ENCODE data around the gene SLC9A6. TPM values are rescaled to one million over a fixed set of nuclear protein-coding genes. Genes with fewer than 3 reads are reported as not detected.

SLC9A6 gene
- total and polyA plus RNA-seq, 2 of the 13 experiments (the other 11 are each of a cell fraction or from before 2014, with no cell fraction given) = 3.9 to 8.0 TPM

DNA sequence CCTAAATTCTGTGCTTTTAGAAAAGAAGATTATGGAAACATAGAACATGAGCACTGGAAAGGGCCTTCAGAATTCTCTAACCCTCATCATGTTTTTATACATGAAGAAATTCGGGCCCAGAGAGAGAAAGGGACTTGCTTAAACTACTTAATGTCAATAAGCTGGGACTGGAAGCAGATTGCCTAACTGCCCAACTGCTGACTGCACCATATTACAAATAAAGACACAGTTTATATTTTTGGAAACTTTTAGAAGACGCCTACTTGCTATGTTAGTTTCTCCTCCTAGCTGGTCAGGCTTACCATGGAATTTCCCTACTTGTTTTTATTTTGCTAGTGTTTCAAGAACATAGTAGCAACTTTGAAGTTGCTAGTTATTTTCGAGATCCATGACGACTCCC lies 47.1 kb downstream of the SLC9A6 start:
- no peak overlapping the region for H3K9ac ChIP-seq (ENCODE audit: insufficient read depth, low read depth, low read length)
- ChIA-PET CTCF (ENCODE audit: low intra/inter-chr PET ratio, low total read pairs) (no interaction called here), POLR2A (no interaction called here)
- H3K4me2 ChIP-seq (ENCODE audit: low read depth, low read length) = no peak overlapping the region
- DNase-seq (ENCODE audit: low spot score) = no peak
- no peaks in the 10 kb centered on the region for H3K4me1 ChIP-seq (ENCODE audit: insufficient read depth, low read length)
- H4K20me1 ChIP-seq (ENCODE audit: insufficient read depth, low read length) = no peaks in the 10 kb centered on the region
- no peaks in the 10 kb centered on the region for H3K79me2 ChIP-seq (ENCODE audit: insufficient read depth, low read length)
- intact Hi-C loops (cut with micrococcal nuclease; ENCODE audit: unreplicated experiment) (no loop called here), in situ Hi-C loops (cut with HindIII; ENCODE audit: extremely low pct_ligation_motif_present, low pct_unique_long_range_greater_than_20kb) (loop anchor here (10.0 kb wide), 1 partner anchor 132 kb away; no protein-coding TSS in a partner anchor)
- 96% methylated on average over 4 of the region's 4 CpGs for WGBS (ENCODE audit: low lambda C conversion rate)
- H3K36me3 ChIP-seq (replicated peaks in 1 of 2; ENCODE audit: control insufficient read depth in 1 of 2, insufficient read depth in 2 of 2, low read length in 2 of 2) = no peaks in the 10 kb centered on the region
- no peak overlapping the region for H3K27ac ChIP-seq (ENCODE audit: extremely low read length, insufficient read depth, low read length)
- no peak for FAIRE-seq
- H2AFZ ChIP-seq (ENCODE audit: low read length) = no peak overlapping the region
- no peak overlapping the region for H3K4me3 ChIP-seq (replicated peaks in 1 of 3; ENCODE audit: insufficient read depth in 1 of 3, low read depth in 2 of 3, low read length in 3 of 3)
- H3K9me3 ChIP-seq (ENCODE audit: low read length) = no peaks in the 10 kb centered on the region
- no TSS peak for BruUV-seq (replicated peaks)
- ATAC-seq = no peak
- H3K27me3 ChIP-seq (ENCODE audit: control insufficient read depth in 1 of 2, insufficient read depth in 2 of 2, low read length in 2 of 2) = no peaks in the 10 kb centered on the region
- TF ChIP-seq PPARG (CRISPR knock-in tag; conservative IDR thresholded peaks at IDR 0.05) (no peak), CHD2 (IDR thresholded peaks at IDR 0.05; ENCODE audit: low read depth, low read length) (no peak), ZFP1 (CRISPR knock-in tag; IDR thresholded peaks at IDR 0.05) (no peak), KLF9 (CRISPR knock-in tag; IDR thresholded peaks at IDR 0.05; ENCODE audit: low read depth) (no peak), SP140L (CRISPR knock-in tag; IDR thresholded peaks at IDR 0.05; ENCODE audit: borderline replicate concordance) (no peak), ATRX (CRISPR knock-in tag; IDR thresholded peaks at IDR 0.05; ENCODE audit: borderline replicate concordance) (no peak), THRA (CRISPR knock-in tag; IDR thresholded peaks at IDR 0.05; ENCODE audit: borderline replicate concordance) (no peak), PLRG1 (conservative IDR thresholded peaks at IDR 0.05) (no peak), ZSCAN22 (CRISPR knock-in tag; IDR thresholded peaks at IDR 0.05) (no peak), HOMEZ (CRISPR knock-in tag; IDR thresholded peaks at IDR 0.05; ENCODE audit: low read depth) (no peak), ZNF800 (CRISPR knock-in tag; IDR thresholded peaks at IDR 0.05) (no peak), HMGXB4 (CRISPR knock-in tag; IDR thresholded peaks at IDR 0.05; ENCODE audit: borderline replicate concordance in 1 of 2, low read depth in 1 of 2) (no peak), ZNF644 (CRISPR knock-in tag; IDR thresholded peaks at IDR 0.05; ENCODE audit: low read depth) (no peak), RBAK (CRISPR knock-in tag; IDR thresholded peaks at IDR 0.05) (no peak), KMT2A (CRISPR knock-in tag; IDR thresholded peaks at IDR 0.05) (no peak)
- TF ChIP-seq, protein P1, sequence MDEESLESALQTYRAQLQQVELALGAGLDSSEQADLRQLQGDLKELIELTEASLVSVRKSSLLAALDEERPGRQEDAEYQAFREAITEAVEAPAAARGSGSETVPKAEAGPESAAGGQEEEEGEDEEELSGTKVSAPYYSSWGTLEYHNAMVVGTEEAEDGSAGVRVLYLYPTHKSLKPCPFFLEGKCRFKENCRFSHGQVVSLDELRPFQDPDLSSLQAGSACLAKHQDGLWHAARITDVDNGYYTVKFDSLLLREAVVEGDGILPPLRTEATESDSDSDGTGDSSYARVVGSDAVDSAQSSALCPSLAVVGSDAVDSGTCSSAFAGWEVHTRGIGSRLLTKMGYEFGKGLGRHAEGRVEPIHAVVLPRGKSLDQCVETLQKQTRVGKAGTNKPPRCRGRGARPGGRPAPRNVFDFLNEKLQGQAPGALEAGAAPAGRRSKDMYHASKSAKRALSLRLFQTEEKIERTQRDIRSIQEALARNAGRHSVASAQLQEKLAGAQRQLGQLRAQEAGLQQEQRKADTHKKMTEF (CRISPR knock-in tag; IDR thresholded peaks at IDR 0.05) = no peak
- TF ChIP-seq, protein P2, sequence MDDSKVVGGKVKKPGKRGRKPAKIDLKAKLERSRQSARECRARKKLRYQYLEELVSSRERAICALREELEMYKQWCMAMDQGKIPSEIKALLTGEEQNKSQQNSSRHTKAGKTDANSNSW (CRISPR knock-in tag; IDR thresholded peaks at IDR 0.05; ENCODE audit: borderline replicate concordance) = no peak
